Nephron (organoid): Measurements from ENCODE around the gene PARP14.

Experiments
- H3K27ac Mint-ChIP-seq, 3 experiments: 2 replicates each; pipeline ENCODE4 v1.8.0; 2020; ENCODE audit warnings: mixed read lengths in 3 of 3, mild to moderate bottlenecking in 2 of 3, moderate library complexity in 1 of 3
- H3K27me3 Mint-ChIP-seq: 2 replicates; pipeline ENCODE4 v1.8.0; 2021; ENCODE audit warnings: low read depth, mild to moderate bottlenecking, moderate library complexity, mixed read lengths
- H3K36me3 Mint-ChIP-seq: 2 replicates; pipeline ENCODE4 v1.8.0; 2020; ENCODE audit warnings: low read depth, mixed read lengths
- H3K4me1 Mint-ChIP-seq: 2 replicates; pipeline ENCODE4 v1.8.0; 2020; ENCODE audit warnings: mixed read lengths
- H3K4me3 Mint-ChIP-seq, 3 experiments: 2 replicates each; pipeline ENCODE4 v1.8.0; 2020; ENCODE audit warnings: mild to moderate bottlenecking in 3 of 3, mixed read lengths in 3 of 3, moderate library complexity in 2 of 3
- H3K9me3 Mint-ChIP-seq: 2 replicates; pipeline ENCODE4 v1.8.0; 2020; ENCODE audit warnings: mixed read lengths
- TF ChIP-seq, protein P1 (sequence below), 3 experiments: fragments of 200-600 bp; sonication (generic); IDR thresholded peaks; one replicate each; pipeline ENCODE4 v1.5.0; 2021; ENCODE audit warnings: antibody characterized with exemption in 3 of 3; ENCODE audit not compliant: unreplicated experiment in 3 of 3

PARP14 gene

DNA sequence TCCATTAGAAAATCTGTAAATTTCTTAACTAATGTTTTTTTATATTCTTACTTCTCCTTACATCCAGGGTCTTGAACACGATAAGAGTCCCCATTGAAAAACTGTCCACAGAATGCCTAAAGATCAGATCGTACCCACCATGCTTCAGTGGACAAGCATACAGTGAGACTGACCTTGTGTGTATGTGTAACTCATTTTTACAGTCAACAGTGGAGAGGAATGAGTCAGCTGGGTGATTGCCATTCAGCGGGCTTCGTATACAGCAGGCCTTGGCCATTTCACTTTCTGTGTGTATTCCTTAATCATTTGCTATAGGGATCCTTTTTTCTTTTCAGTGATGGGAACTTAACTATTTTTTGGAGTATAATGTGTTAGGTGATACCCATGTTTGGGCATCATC is 10.6 kb downstream of the PARP14 start:
- Mint-ChIP-seq H3K36me3 (no peaks in the 10 kb centered on the region), H3K27me3 (no peaks in the 10 kb centered on the region), H3K4me3 (no peak overlapping the region), H3K4me1 (no peaks in the 10 kb centered on the region), H3K9me3 (no peaks in the 10 kb centered on the region), H3K27ac (peak overlapping the region in 1 of 3 experiments; percentile 7)
- TF ChIP-seq, protein P1, sequence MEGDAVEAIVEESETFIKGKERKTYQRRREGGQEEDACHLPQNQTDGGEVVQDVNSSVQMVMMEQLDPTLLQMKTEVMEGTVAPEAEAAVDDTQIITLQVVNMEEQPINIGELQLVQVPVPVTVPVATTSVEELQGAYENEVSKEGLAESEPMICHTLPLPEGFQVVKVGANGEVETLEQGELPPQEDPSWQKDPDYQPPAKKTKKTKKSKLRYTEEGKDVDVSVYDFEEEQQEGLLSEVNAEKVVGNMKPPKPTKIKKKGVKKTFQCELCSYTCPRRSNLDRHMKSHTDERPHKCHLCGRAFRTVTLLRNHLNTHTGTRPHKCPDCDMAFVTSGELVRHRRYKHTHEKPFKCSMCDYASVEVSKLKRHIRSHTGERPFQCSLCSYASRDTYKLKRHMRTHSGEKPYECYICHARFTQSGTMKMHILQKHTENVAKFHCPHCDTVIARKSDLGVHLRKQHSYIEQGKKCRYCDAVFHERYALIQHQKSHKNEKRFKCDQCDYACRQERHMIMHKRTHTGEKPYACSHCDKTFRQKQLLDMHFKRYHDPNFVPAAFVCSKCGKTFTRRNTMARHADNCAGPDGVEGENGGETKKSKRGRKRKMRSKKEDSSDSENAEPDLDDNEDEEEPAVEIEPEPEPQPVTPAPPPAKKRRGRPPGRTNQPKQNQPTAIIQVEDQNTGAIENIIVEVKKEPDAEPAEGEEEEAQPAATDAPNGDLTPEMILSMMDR (IDR thresholded peaks at IDR 0.05; ENCODE audit: unreplicated experiment in 3 of 3): no peak

DNA sequence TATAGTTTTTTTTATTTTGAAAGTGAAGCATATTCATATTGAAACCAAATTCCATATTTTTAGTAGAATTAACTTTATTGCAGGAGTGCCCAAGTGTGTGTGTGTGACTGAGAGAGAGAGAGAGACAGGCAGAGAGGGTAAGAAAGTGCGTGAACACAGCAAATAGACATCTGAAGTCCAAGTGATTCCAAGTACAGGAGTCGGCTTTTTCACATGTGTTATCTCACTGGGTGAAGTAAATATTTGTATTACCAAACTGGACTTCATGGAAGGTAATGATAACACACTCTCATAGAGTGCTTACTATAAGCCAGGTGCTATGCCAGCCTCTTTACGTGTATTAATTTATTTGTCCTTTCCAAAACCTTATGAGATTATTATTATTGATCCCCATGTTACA is 12.0 kb downstream of the PARP14 start:
- H3K4me3 Mint-ChIP-seq: no peak overlapping the region
- no peaks in the 10 kb centered on the region for H3K9me3 Mint-ChIP-seq
- H3K36me3 Mint-ChIP-seq: no peaks in the 10 kb centered on the region
- no peak overlapping the region for H3K27ac Mint-ChIP-seq
- H3K27me3 Mint-ChIP-seq: no peaks in the 10 kb centered on the region
- TF ChIP-seq, protein P1 (IDR thresholded peaks at IDR 0.05; ENCODE audit: unreplicated experiment in 3 of 3): no peak
- no peaks in the 10 kb centered on the region for H3K4me1 Mint-ChIP-seq

DNA sequence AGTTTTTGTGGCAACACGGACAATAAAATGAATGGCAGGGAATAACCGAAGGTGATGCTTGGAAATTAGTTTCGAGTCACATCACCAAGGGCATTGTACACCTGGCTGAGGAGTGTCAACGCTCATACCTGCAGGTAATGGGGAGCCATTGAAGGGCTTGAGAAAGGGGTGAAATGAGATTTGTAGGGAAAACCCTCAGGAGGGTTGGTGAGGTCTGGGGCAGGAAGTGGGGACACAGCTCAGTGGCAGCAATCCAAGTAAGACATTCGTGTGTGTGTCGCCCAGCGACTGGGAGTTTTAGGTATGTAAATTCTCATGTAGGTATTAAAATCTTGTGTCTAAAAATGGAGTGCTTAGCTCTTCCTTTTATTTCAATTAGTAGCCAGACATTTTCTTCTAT is 14.3 kb downstream of the PARP14 start:
- Mint-ChIP-seq H3K9me3 (no peaks in the 10 kb centered on the region), H3K36me3 (peaks cover 4% of the 10 kb centered on the region), H3K27me3 (no peaks in the 10 kb centered on the region), H3K4me3 (no peak overlapping the region), H3K4me1 (peaks cover 8% of the 10 kb centered on the region), H3K27ac (no peak overlapping the region)
- TF ChIP-seq, protein P1 (IDR thresholded peaks at IDR 0.05; ENCODE audit: unreplicated experiment in 3 of 3): no peak

DNA sequence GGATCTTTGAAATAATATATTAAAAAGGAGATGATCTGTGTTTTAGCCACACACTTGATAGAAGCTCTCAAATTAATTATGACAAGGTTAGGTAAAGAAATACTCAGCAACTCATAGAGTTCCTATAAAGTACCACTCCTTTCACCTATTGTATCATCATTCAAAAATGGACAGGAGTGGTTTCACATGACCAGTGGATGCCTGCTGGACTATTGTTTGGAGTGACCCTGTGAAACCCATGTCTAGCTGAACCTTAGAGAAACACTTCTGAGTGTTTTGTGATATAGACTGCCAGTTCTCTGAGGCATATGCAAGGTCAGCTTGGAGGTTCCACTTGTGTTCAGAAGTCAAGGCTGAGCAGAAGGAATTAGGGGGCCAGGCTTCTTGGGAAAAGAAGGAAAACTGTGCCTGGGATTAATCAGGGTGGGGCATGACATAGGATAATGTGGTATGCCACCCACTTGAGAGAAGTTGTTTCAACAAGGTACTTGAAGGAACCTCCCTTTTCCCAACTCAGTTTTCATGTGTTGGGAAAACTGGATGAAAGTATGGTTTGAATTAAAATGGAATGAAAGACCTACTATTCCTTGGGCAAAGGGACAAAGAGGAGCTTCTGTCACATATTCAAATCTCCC is 15.4 kb downstream of the PARP14 start:
- H3K36me3 Mint-ChIP-seq: peaks cover 4% of the 10 kb centered on the region
- TF ChIP-seq, protein P1 (IDR thresholded peaks at IDR 0.05; ENCODE audit: unreplicated experiment in 3 of 3): no peak
- H3K27me3 Mint-ChIP-seq: no peaks in the 10 kb centered on the region
- H3K4me3 Mint-ChIP-seq: no peak overlapping the region
- peaks cover 17% of the 10 kb centered on the region for H3K4me1 Mint-ChIP-seq
- no peaks in the 10 kb centered on the region for H3K9me3 Mint-ChIP-seq
- H3K27ac Mint-ChIP-seq: no peak overlapping the region

DNA sequence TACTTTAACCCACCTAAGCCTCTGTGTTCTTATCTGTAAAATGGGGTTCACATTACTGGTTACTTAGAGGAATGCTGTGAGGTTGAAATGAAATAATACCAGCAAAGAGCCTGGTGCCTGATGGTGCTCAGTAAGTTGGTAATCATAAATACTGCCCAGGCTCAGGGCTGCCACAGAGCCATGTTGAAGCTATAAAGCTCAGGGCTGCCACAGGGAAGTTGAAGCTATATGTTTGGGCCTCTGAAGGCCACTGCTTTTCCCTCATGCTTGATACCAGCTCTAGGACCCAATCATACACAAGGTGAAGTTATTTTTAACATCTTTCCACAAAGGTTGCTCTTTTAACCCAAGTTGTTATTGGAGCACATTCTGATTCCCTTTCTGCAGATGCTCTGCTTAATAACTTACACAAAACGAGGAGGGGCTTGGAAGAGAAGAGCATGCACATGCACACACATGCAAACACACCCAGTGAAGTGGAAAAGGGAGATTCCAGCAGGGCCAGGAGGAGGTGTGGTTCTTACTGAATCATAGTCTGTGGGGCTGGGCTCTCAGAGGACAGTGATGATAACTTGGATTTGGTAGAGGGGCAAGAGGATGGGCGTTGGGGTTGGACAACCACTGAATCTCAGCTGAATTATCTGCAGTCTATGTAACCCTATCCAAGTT is 17.4 kb downstream of the PARP14 start:
- peaks cover 19% of the 10 kb centered on the region for H3K4me1 Mint-ChIP-seq
- no peak overlapping the region for H3K4me3 Mint-ChIP-seq
- TF ChIP-seq, protein P1 (IDR thresholded peaks at IDR 0.05; ENCODE audit: unreplicated experiment in 3 of 3): no peak
- no peaks in the 10 kb centered on the region for H3K27me3 Mint-ChIP-seq
- H3K9me3 Mint-ChIP-seq: no peaks in the 10 kb centered on the region
- H3K36me3 Mint-ChIP-seq: peaks cover 4% of the 10 kb centered on the region
- H3K27ac Mint-ChIP-seq: no peak overlapping the region

DNA sequence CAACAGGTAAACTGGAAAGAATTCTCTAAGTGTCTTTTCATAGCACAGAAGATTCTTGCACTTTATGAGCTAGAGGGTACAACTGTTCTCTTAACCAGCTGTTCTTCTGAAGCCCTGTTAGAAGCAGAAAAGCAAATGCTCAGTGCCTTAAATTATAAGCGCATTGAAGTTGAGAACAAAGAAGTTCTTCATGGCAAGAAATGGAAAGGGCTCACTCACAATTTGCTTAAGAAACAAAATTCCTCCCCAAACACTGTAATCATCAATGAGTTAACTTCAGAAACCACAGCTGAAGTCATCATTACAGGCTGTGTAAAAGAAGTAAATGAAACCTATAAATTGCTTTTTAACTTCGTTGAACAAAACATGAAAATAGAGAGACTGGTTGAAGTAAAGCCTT is 19.6 kb downstream of the PARP14 start:
- peaks cover 23% of the 10 kb centered on the region for H3K4me1 Mint-ChIP-seq
- H3K27ac Mint-ChIP-seq: peak overlapping the region; percentile 59 to 67 (median 64)
- H3K36me3 Mint-ChIP-seq: peaks cover 4% of the 10 kb centered on the region
- TF ChIP-seq, protein P1 (IDR thresholded peaks at IDR 0.05; ENCODE audit: unreplicated experiment in 3 of 3): no peak
- no peaks in the 10 kb centered on the region for H3K9me3 Mint-ChIP-seq
- no peaks in the 10 kb centered on the region for H3K27me3 Mint-ChIP-seq
- no peak overlapping the region for H3K4me3 Mint-ChIP-seq
